CD4-positive, alpha-beta T cell treated with Interleukin-1 beta for 1 hour (primary cell): ENCODE measurements around the gene BCL2L11.
"Not testable (repeated sequence)": the region's sequence is repeated elsewhere in the genome, so short reads cannot be mapped to it uniquely, and the experiment has no call there.

Experiments used
- DNase-seq, 2 donors: peaks; one replicate each; pipeline ENCODE4 v3.0.0-alpha.2; 2020 to 2022

Gene BCL2L11, protein sequence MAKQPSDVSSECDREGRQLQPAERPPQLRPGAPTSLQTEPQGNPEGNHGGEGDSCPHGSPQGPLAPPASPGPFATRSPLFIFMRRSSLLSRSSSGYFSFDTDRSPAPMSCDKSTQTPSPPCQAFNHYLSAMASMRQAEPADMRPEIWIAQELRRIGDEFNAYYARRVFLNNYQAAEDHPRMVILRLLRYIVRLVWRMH

DNA sequence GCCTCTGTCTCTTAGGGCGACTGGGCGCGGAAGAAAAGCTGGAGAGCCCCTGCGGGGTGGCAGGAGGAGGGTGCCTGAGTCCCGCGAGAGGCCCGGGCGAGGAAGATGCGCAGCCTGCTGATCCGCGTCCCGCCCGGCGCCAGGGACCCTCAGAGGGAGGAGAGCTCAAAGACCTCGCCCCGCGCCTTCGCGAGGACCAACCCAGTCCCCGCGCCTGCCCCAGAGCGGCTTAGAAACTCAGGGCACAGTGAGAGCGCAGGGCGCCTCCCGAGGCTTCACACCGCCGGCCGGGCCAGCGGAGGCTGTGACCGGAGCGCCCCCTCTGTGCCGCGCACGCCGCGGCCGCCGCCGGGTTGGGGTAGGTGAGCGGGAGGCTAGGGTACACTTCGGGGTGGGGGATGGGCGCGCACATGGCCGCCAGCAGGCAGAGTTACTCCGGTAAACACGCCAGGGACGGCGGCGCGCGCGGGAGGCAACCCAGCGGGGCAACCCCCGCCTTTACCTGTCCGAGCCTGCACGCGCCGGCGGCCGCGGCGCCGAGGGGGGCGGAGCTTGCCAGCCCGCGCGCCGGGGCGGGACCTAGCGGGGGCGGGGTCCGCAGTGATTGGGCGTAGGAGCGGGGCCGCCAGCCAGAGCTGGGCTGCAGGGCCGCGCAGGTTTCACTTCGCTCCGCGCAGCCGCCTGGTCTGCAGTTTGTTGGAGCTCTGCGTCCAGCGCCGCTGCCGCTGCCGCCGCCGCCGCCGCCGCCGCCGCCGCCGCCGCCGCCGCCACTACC, at the start of gene BCL2L11:
Gene BCL2L11 (plus strand): TSS at position 662 of the 775 bp plus-strand sequence. CDS start 2,832 bp downstream, outside the sequence.
- DNase-seq: peak; percentile 94

- DNase-seq: peak in 1 of 2 donors; percentile 9
These were observed 49.0 kb upstream of the BCL2L11 start for GRCh38 chr2:111071600-111072171.

DNA sequence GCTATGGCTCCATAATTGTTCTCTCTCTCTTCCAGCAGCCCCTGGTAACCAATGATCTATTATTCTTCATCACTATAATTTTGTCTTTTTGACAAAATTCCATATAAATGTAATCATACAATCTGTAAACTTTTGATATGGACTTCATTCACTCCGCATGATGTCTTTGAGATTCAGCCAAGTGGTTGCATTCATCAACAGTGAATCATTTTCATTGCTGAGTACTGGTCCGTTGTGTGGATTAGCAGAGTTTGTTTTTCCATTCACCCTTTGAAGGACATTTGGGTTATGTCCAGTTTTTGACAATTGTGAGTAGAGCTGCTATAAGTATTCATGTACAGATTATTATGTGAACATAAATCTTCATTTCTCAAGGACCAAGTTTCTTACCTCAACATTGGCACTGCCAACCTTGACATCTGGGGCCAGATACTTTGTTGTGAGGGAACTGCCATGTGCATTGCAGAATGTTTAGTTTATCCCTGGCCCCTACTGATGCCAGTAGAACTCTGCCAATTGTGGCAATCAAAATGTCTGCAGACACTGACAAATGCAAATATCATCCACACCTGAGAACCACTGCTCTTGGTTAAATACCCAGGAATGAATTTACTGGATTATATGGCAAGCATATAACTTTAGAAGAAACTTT, 48.4 kb upstream of the BCL2L11 start:
- DNase-seq: no peak

DNA sequence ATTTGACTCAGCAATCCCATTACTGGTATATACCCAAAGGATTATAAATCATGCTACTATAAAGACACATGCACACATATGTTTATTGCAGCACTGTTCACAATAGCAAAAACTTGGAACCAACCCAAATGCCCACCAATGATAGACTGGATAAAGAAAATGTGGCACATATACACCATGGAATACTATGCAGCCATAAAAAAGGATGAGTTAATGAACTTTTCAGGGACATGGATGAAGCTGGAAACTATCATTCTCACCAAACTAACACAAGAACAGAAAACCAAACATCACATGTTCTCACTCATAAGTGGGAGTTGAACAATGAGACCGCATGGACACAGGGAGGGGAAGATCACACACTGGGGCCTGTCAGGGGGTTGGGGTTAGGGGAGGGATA, 38.1 kb upstream of the BCL2L11 start:
- not testable (repeated sequence) for DNase-seq

- DNase-seq: no peak
These were observed 28.9 kb upstream of the BCL2L11 start for GRCh38 chr2:111091811-111092211.

DNA sequence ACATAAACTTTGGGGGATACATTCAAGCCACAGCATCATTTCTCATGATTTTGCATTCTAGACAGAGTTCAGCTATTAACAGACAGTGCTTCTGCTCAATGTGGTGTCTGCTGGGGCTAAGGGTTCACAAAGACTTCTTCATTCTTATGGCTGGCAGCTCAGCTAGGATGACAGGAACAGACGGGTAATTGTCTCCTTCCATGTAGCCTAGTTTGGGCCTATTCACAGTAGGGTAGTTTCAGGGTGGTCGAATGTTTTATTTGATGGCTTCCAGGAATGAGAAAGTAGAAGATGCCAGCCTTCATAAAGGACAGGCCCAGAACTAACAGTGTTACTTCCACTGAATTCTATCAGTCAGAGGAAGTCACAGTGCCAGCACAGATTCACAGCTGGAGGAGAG, 26.0 kb upstream of the BCL2L11 start:
- DNase-seq: no peak

GRCh38 chr2:111095434-111095833, 25.3 kb upstream of the BCL2L11 start:
- DNase-seq: no peak

- no peak for DNase-seq
These were observed 21.3 kb upstream of the BCL2L11 start for GRCh38 chr2:111099402-111099801.

- no peak for DNase-seq
These were observed 20.5 kb upstream of the BCL2L11 start for GRCh38 chr2:111100087-111100764.

DNA sequence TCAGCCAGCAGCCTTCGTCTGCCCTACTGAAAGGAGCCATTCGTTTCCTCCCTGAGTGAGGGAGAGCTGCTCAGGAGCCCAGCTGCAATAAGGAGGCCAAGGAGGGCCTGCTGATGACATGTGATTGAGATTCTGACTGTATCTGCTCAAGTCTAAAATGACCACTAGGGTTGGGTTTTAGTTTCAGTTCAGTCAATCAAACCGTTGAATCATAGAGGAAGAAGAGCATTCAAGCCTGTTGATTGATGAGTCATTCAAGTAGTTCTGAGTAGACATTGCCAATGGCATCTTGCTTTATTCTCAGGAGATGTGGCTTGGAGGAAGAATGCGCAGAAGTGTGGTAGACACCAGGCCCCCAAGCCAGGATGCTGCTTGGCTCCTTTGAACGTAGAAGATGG, 19.9 kb upstream of the BCL2L11 start:
- DNase-seq: peak in 1 of 2 donors; percentile 14

DNA sequence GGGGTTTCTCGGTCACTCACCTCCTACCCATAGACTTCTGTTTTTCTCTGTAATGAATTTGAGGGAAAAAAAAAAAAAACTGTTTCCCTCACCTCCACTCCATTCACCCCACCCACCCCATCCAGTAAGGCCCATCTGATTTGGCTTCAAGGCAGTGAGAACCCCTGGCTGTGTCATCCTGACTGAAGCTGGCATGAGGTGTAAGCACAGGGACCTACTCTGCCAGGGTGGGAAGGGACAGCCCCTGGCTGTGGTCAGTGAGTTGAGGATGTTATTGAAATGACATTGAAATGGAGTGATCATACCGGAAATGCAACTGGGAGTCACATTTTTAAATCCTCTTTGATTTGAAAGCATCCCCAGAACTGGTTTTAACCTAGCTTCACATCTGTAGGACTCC, 19.1 kb upstream of the BCL2L11 start:
- no peak for DNase-seq

DNA sequence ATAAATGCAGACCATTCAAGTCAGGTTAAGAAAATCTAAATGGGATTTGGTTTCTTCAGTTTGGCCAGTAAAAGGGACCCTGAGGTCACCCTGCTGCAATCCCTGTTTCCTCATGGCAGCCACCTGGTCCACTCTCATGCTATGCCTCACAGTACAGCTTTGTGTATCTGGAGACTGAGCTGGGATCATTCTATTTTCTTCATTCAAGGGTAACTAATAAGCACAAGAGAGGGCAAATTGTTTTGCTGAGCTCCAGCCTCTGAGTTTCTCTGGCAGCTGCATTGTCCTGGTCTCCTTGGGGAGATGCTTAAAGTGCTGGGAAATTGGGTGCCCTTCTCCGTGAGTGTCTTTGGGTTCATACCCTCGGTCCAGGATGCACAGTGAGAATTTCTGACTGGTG, 18.5 kb upstream of the BCL2L11 start:
- no peak for DNase-seq

DNA sequence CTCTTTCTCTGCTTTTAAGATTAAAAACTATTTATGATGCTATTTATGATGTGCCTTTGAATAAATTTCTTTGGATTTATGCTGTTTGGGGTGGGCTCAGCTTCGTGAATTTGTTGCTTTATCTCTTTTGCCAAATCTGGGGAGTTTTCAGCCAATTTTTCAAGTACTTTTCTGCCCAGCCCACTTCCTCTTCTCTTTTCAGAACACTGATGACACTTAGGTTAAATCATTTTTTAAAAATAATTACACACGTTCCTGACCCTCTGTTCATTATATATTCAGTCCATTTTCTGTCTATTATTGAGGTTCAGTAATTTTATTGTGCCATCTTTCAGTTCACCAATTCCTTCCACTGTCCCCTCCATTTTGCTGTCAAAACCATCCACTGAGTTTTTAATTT, 14.8 kb upstream of the BCL2L11 start:
- DNase-seq: no peak

GRCh38 chr2:111106706-111107105, 14.0 kb upstream of the BCL2L11 start:
- DNase-seq: no peak

DNA sequence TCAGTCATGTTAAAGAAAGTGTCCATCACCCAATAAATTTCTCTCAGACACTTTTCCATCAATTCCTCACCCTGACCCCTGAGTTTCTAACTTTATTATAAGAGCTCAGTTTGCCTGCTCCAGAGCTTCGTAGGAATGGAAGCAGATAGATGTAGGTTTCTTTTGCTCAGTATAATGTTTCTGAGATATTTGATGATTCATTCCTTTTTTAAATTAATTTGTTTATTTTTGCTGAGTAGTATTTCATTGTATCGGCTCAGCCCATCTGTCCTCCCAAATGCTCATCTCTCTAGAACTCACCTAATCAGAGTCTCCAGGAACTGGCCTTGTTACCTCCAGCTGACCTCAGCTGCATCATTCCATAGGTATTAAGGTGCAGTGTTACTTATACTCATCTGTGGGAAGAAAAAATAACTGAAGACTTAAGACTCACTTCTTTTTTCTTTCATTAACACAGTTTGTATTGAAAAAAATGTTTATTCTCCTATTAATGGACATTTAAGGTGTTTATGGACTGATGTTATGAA, 11.9 kb upstream of the BCL2L11 start:
- no peak for DNase-seq

DNA sequence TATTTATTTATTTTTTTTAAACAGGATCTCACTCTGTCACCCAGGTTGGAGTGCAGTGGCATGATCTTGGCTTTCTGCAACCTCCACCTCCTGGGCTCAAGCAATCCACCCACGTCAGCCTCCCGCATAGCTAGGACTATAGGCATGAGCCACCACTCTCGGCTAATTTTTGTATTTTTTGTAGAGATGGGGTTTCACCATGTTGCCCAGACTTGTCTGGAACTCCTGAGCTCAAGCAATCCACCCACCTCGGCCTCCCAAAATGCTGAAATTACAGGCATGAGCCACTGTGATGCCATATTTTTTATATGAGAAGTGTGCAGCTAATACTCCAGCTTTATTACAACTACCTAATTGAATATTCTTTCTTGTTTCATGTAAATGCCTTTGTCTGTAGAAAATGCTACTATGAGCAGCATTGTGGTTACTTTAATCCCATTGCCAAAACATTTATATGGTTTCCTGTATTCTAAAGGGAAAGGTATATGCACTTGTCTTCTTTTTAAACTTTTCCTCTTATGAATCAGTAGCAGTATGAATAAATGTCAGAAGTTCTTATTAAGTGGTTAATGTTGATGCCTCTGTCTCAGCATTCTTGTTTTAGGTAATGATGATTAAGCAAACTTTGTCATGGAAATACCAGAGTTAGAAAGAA, 9.5 kb upstream of the BCL2L11 start:
- DNase-seq: no peak

DNA sequence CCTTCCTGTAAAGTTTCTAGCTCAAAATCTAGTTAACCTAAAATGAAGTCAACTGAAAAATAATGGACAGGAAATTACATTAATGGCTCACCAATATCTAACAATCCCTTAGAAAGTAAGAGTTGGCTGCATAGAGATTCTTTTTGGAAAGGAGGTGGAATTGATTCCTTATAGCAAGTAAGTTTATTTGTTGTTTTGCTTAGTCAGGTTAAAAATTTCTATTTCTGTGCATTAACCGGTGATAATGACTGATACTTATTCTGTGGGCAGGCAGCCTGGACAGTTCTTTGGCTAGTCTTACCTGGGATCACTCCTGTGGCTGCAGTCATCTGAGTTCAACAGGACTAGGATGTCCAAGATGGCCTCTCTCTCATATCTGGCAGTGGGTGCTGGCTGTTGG, 6.9 kb upstream of the BCL2L11 start:
- DNase-seq: no peak

- DNase-seq: no peak
These were observed 4.5 kb upstream of the BCL2L11 start for GRCh38 chr2:111116011-111116746.

DNA sequence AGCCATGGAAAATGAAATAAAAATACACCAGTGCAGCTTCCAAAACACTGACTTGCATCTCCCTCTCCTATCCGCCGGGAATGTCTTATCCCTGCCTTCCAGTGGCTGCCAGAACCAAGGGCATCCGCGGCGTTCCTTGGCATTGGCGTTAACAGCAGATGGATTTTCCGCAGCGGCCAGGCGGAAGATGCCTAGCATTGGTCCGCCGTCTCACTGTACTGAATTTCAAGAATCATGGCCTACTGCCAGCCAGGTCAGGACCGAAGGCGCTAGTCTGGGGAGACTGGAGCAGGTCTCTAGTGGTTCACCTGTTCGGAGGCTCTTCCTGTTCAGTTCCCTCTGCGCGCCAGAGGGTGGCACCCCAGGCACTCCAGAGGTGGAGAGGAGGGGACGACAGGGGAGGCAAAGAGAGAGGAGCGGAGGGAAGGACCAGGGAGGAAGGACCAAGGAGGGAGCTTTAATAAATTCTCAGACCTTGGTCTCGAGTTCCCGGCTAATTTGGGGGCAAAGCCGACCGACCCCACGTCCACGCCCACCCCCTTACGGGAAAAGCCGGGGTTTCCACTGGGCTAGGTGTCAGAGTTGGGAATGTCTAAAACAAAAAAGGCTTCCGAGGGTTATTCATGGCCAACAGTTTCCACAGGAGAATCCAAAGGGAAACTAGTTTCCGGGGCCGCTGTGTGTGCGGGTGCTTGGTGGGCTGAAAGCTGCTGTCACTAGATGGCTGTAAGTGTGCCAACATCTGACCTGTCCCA, 3.7 kb upstream of the BCL2L11 start:
- DNase-seq: peak; percentile 77

DNA sequence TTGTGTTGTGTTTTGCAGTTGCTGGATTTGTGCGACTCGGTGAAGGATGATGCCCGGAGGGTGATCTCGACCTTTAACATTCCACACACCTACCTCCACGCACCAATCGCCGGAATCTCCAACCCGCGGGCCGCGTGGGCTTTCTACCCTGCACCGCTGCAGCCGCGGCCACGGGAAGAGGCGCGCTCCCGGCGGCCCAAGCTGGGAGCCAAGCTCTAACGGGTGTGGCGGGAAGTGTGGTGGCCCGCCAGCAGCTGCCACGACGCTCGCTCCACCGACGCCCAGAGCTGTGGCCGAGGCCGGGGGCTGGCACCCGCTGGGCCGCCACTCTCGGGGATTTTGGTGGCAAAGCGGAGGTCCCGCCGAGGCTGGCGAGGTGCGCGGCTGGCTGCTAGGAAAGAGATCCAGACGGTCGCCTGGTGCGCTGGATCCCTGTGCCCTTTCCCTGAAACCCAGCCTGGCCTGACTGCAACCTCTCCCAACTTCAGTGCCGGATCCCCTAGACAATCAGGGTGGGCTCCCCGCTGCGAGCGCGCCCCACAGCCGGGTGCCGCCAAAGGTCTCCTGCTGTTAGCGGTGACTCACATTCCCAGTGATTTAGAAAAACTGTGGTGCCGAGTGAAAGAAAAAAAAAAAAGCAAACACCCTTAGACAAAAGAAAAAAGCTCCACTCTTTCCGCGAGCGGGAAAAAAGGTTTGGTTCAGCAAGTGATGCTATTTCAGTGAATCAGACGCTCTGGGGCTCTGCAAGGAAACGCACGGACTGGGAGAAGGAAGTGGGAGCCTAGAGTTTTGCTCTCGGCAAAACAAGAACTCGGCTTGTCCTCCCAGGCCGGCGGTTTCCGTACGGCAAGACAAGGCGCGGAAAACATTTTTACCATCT, 2.9 kb upstream of the BCL2L11 start:
- DNase-seq: peak; percentile 13 to 15
